K562 (cell line): Measurements from ENCODE around the gene DDOST.

Experiments
- CTBP1 ChIP-seq: fragments of 450-650 bp; IDR thresholded peaks from 2 replicates; pipeline ENCODE4 v1.6.1; 2016; ENCODE audit warnings: borderline replicate concordance
- MXI1 ChIP-seq: IDR thresholded peaks from 2 replicates; pipeline ENCODE4 v1.6.1; 2011; ENCODE audit warnings: low read depth, mild to moderate bottlenecking, improper control_type of control experiment, low read length
- ZNF316 ChIP-seq: fragments of 450-650 bp; IDR thresholded peaks from 2 replicates; pipeline ENCODE4 v1.6.1; 2016

- TF ChIP-seq MXI1 (no peak), ZNF316 (no peak), CTBP1 (no peak)
These were observed 58.2 kb downstream of the DDOST start for GRCh38 chr1:20602851-20603450.
